Glutamatergic neuron (in vitro differentiated cells): Measurements from ENCODE around the gene VPS52. TPM values are rescaled to one million over a fixed set of nuclear protein-coding genes. Genes with fewer than 3 reads are reported as not detected.

Experiments
- DNase-seq: peaks from one replicate; pipeline ENCODE4 v3.0.0; 2022
- H3K27ac Mint-ChIP-seq: one replicate; pipeline ENCODE4 v1.8.0; 2020; ENCODE audit warnings: mild to moderate bottlenecking, mixed read lengths, inconsistent platforms; ENCODE audit not compliant: unreplicated experiment
- H3K27me3 Mint-ChIP-seq: one replicate; pipeline ENCODE4 v1.8.0; 2020; ENCODE audit warnings: mild to moderate bottlenecking, moderate library complexity, mixed read lengths, inconsistent platforms; ENCODE audit not compliant: unreplicated experiment
- H3K36me3 Mint-ChIP-seq: one replicate; pipeline ENCODE4 v1.8.0; 2020; ENCODE audit warnings: mild to moderate bottlenecking, mixed read lengths, inconsistent platforms; ENCODE audit not compliant: unreplicated experiment
- H3K4me1 Mint-ChIP-seq: one replicate; pipeline ENCODE4 v1.8.0; 2020; ENCODE audit warnings: mild to moderate bottlenecking, low read depth, mixed read lengths, inconsistent platforms; ENCODE audit not compliant: unreplicated experiment
- H3K4me3 Mint-ChIP-seq: one replicate; pipeline ENCODE4 v1.8.0; 2020; ENCODE audit warnings: mild to moderate bottlenecking, mixed read lengths, inconsistent platforms; ENCODE audit not compliant: unreplicated experiment
- H3K9me3 Mint-ChIP-seq: one replicate; pipeline ENCODE4 v1.8.0; 2020; ENCODE audit warnings: mild to moderate bottlenecking, moderate library complexity, mixed read lengths, inconsistent platforms; ENCODE audit not compliant: unreplicated experiment
- total RNA-seq: library from RNA; stranded (reverse); fragmentation: NEBNext Ultra II Directional; extraction: Animal tissue kit (Norgen Biotek cat#: 25700); gene quantifications from one replicate; pipeline ENCODE4 v1.2.1, GENCODE V29; 2021; ENCODE audit not compliant: unreplicated experiment
- TF ChIP-seq, protein P1 (sequence below): fragments of 200-600 bp; sonication (generic); IDR thresholded peaks from one replicate; pipeline ENCODE4 v1.5.0; 2021; ENCODE audit not compliant: partially characterized antibody, unreplicated experiment

VPS52 gene
- total RNA-seq, 1 donor from 2014 or later = 50.9 TPM

DNA sequence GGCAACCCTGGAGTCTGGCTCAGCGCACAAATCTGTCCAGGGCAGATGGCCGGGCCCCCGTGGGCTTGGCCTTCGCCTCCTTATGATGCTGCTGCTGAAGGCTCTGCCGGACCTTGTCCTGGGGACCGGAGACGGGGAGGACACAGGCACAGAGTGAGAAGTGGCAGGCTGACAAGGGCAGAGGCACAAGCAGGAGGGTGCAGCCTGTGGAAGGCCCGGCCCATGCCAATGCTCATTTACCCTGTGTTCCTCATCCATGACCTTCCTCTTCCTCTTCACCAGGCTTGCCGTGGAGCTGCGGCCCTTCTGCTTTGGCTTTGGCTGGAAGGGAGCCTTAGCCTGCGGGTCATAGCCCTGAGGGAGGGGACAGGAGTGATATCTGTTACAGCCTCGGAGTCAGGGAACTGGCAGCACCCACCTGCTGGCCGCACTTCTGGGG, 7.6 kb upstream of the VPS52 start:
- no peak for DNase-seq
- Mint-ChIP-seq H3K4me3 (peak overlapping the region; percentile 67), H3K36me3 (no peaks in the 10 kb centered on the region), H3K27me3 (peaks cover 9% of the 10 kb centered on the region), H3K4me1 (peaks cover 29% of the 10 kb centered on the region), H3K27ac (peak overlapping the region; percentile 50), H3K9me3 (peaks cover 3% of the 10 kb centered on the region)
- TF ChIP-seq, protein P1, sequence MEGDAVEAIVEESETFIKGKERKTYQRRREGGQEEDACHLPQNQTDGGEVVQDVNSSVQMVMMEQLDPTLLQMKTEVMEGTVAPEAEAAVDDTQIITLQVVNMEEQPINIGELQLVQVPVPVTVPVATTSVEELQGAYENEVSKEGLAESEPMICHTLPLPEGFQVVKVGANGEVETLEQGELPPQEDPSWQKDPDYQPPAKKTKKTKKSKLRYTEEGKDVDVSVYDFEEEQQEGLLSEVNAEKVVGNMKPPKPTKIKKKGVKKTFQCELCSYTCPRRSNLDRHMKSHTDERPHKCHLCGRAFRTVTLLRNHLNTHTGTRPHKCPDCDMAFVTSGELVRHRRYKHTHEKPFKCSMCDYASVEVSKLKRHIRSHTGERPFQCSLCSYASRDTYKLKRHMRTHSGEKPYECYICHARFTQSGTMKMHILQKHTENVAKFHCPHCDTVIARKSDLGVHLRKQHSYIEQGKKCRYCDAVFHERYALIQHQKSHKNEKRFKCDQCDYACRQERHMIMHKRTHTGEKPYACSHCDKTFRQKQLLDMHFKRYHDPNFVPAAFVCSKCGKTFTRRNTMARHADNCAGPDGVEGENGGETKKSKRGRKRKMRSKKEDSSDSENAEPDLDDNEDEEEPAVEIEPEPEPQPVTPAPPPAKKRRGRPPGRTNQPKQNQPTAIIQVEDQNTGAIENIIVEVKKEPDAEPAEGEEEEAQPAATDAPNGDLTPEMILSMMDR = no peak

DNA sequence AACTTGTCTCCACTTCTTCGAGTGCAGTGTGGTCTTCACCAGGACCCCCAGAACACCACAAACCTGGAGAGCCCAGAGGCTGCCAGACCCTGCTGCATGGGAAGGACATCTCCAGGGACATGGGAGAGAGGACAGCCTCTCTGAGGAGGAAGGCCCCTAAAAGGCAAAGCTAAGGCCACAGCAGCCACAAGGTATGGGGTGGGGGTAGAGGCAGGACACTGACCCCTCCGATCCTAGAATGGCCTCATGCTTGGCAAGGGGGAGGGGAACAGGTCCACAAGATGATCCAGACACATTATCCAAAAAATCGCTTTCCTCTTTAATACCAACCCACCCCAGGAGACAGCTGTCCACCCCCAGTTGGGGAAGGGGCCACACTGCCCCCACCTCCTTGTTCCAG, 7.1 kb upstream of the VPS52 start:
- no peak for DNase-seq
- Mint-ChIP-seq H3K4me1 (peaks cover 30% of the 10 kb centered on the region), H3K36me3 (no peaks in the 10 kb centered on the region), H3K4me3 (peak overlapping the region; percentile 67), H3K27me3 (peaks cover 9% of the 10 kb centered on the region), H3K27ac (peak overlapping the region; percentile 50), H3K9me3 (peaks cover 3% of the 10 kb centered on the region)
- TF ChIP-seq, protein P1 = no peak

DNA sequence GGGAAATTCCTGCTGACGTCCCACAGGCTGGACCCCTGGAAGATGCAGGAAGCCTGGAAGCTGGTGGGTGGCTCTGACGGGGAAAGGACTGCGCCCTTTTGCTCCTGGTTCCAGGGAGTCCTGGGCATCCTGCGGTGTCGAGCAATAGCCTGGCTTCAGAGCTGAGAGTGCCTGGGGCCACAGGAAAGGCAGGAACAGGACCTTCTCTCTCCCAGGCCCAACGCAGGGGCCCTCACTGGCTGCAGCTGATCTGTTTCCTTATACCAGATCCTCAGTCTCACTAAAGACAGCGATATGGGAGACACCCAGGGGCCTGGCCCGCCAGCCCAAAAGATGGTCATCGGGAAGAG, 6.7 kb upstream of the VPS52 start:
- Mint-ChIP-seq H3K36me3 (no peaks in the 10 kb centered on the region), H3K27ac (peak overlapping the region; percentile 28), H3K27me3 (peaks cover 9% of the 10 kb centered on the region), H3K4me1 (peaks cover 31% of the 10 kb centered on the region), H3K9me3 (peaks cover 3% of the 10 kb centered on the region), H3K4me3 (peak overlapping the region; percentile 67)
- TF ChIP-seq, protein P1 = no peak
- DNase-seq = no peak

DNA sequence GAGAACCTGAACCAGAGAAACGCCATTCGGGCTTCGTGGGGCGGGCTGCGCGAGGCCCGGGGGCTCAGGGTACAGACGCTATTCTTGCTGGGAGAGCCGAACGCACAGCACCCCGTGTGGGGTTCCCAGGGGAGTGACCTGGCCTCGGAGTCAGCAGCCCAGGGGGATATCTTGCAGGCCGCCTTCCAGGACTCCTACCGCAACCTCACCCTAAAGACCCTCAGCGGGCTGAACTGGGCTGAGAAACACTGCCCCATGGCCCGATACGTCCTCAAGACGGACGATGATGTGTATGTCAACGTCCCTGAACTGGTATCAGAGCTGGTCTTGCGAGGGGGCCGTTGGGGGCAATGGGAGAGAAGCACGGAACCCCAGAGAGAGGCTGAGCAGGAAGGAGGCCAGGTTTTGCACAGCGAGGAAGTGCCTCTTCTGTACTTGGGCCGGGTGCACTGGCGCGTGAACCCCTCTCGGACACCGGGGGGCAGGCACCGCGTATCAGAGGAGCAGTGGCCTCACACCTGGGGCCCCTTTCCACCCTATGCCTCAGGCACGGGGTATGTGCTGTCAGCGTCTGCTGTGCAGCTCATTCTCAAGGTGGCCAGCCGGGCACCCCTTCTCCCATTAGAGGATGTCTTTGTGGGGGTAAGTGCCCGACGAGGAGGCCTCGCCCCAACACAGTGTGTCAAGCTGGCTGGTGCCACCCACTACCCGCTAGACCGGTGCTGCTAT, 6.2 kb upstream of the VPS52 start:
- H3K27ac Mint-ChIP-seq = peak overlapping the region; percentile 91
- TF ChIP-seq, protein P1 = no peak
- H3K4me3 Mint-ChIP-seq = peak overlapping the region; percentile 91
- no peaks in the 10 kb centered on the region for H3K36me3 Mint-ChIP-seq
- peaks cover 9% of the 10 kb centered on the region for H3K27me3 Mint-ChIP-seq
- no peak for DNase-seq
- H3K9me3 Mint-ChIP-seq = peaks cover 3% of the 10 kb centered on the region
- peaks cover 35% of the 10 kb centered on the region for H3K4me1 Mint-ChIP-seq

DNA sequence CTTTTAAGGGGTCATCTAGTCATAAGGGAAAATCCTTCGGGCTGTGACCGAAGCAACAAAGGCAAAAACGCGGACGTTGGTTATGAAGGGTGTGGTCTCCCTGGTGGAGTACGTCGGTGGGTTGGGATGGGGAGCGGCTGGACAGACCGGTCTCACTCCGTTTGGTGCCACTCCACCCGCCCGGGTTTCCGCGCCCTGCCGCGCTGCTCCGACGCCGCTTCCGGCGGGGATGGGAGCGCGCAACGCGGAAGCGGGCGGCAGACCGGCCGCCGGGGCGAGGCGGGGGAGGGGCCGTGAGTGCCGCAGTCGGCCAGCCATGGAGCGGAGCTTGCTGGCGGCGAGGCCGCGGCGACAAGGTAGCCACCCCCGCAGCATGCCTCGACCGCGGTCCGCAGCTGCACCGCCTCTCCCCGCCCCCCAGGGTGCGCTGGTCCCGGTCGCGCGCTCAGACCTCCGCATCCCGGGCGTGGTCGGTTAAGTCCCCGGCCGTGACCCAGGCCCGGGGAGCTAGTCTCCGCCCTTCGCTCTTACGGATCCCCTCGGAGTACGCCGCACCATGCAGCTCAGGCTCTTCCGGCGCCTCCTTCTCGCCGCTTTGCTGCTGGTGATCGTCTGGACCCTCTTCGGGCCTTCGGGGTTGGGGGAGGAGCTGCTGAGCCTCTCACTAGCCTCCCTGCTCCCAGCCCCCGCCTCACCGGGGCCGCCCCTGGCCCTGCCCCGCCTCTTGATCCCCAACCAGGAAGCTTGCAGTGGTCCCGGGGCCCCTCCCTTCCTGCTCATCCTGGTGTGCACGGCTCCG, 5.4 kb upstream of the VPS52 start, which contains the start of gene B3GALT4:
Gene B3GALT4 (plus strand): TSS at position 260 of the 799 bp plus-strand sequence. CDS start 297 bp downstream, at position 557.
- Mint-ChIP-seq H3K36me3 (no peaks in the 10 kb centered on the region), H3K4me3 (peak within 1 kb of the TSS; percentile 91), H3K27ac (peak within 1 kb of the TSS; percentile 91), H3K4me1 (peaks cover 40% of the 10 kb centered on the region), H3K27me3 (peaks cover 9% of the 10 kb centered on the region), H3K9me3 (peaks cover 3% of the 10 kb centered on the region)
- peak; percentile 85 for DNase-seq
- TF ChIP-seq, protein P1 = peak; percentile 88
